Epidermal melanocyte (primary cell): ENCODE measurements around the gene PRPF39.
A peak's percentile ranks its signal among the peaks of the same experiment; 100 is the strongest.
"Not testable (repeated sequence)": the region's sequence is repeated elsewhere in the genome, so short reads cannot be mapped to it uniquely, and the experiment has no call there.

Experiments
- DNase-seq: peaks from one replicate; pipeline ENCODE4 v3.0.0; 2011; ENCODE audit warnings: low spot score; ENCODE audit not compliant: insufficient read length

PRPF39 gene

GRCh38 chr14:45080416-45080968 lies 3.4 kb upstream of the PRPF39 start:
- DNase-seq: not testable (repeated sequence)

- not testable (repeated sequence) for DNase-seq
Measured at GRCh38 chr14:45081096-45081495, 2.8 kb upstream of the PRPF39 start.

DNA sequence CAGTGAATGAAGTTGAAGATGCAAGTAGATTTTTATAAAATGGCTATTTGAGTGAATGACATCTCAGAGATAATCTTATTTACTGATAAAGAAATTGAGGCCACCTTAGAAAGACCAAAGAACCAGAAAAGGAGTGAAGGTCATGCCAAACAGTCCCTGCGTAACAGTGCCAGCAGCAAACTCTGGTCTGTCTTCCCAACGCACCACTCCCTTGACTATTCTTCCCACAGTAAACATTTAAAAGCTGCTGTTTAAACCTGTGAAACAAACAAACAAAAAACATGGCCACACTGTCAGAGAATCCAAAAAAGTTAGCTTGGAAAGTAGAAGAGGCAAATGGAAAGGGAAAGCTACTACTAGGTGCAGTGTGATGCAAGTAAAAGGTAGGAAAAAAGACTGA lies 1.5 kb upstream of the PRPF39 start:
- no peak for DNase-seq

- no peak for DNase-seq
Measured at GRCh38 chr14:45083617-45083975, 320 bp upstream of the PRPF39 start.

DNA sequence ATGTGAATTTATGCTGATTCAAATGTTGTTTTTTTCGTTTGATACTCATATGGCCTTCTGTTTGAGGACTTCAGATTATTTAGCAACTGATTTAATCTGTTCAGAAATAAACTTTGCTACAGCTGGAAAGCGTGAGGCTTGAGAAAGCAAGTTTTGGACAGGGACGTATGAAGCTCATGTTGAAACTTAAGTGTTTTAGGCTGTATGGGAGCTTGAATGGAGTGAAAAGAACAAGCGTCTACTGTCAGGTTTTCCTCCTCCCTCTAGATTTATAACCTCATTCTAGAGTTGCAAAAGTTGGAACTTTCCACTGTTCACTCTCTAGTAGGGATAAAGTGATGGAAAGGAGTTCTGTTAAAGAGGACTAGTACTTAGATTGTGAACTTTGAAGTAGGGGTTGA lies 1.0 kb downstream of the PRPF39 start:
- DNase-seq: no peak

DNA sequence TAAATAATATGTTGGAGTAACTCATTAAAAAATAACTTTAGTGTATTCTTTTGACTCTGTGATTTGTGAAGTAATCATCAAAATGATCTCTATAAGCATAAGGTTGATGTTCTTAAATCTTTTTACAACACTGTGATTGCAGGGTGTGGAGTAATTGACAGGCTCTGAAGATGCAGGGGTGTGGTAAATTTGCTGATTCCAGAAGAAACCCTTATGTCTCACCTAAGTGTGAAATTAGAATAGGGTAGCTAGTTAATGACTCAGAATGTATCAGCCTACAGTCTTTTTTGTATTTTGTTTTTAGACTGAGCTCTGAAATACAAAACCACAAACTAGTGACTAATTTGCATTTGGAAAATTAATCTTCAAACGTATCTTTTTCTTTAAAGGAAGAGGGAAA lies 5.9 kb downstream of the PRPF39 start:
- no peak for DNase-seq

GRCh38 chr14:45091710-45092109 lies 7.8 kb downstream of the PRPF39 start:
- DNase-seq: no peak

DNA sequence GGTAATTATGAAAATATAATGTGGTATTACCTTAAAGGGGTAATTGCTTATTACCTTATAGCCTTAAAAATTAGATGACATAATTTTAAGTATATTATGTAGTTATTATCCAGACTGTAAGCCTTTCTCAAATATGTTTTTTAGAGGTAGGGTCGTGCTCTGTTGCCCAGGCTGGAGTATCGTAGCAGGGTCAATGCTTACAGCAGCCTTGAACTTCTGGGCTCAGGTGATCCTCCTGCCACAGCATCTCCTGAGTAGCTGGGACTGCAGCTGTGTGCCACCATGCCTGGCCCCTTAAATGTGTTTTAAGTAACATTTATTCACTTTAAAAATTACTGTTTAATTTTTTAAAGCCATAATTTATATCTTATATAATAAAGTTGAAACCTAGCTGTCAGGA lies 10.4 kb downstream of the PRPF39 start:
- DNase-seq: no peak

DNA sequence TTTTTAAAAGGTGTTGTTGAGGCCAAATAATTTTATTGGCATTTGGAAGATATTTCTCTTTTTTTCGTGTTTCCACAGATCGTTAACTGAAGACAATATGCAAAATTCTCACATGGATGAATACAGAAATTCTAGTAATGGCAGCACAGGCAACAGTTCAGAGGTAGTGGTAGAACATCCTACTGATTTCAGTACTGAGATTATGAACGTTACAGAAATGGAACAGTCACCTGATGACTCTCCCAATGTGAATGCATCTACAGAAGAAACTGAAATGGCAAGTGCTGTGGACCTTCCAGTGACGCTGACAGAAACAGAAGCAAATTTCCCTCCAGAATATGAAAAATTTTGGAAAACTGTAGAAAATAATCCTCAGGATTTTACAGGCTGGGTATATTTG lies 11.2 kb downstream of the PRPF39 start:
- DNase-seq: no peak

- no peak for DNase-seq
Measured at GRCh38 chr14:45096218-45096617, 12.3 kb downstream of the PRPF39 start.

DNA sequence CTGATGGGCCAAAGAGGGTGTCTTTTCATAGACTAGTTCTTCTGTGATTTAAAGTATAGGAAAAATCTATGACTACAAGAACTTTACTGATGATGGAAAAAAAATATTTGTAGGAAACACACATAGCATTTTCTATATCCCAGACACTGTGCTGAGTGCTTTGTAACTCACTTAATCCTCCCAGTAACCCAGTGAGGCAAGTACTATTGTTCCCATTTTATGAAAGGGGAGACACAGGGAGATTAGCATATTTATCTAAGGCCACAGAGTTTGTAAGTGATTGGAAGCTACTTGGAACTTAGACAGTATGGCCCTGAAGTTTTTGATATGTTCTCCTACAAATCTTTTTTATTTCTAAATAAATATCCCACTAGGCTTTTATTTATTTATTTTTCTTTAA lies 19.9 kb downstream of the PRPF39 start:
- no peak for DNase-seq

DNA sequence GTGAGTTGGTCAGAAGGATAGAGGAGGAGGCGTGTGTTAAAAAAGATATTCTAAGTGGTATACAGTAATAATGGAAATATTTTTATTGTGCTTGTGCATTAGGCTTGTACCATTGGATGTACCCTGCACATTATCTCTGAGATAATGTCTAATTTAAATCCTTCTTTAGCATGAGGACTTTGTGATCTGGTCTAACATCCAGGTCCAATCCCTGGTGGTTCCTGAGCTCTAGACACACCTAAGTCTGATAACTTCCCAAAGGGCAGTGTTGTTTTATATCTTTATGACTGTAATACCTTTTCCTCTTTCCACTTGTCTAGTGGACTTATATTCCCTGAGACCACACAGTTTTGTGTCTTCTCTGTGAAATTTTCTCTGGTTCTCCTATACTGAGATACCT lies 20.6 kb downstream of the PRPF39 start:
- DNase-seq: no peak

DNA sequence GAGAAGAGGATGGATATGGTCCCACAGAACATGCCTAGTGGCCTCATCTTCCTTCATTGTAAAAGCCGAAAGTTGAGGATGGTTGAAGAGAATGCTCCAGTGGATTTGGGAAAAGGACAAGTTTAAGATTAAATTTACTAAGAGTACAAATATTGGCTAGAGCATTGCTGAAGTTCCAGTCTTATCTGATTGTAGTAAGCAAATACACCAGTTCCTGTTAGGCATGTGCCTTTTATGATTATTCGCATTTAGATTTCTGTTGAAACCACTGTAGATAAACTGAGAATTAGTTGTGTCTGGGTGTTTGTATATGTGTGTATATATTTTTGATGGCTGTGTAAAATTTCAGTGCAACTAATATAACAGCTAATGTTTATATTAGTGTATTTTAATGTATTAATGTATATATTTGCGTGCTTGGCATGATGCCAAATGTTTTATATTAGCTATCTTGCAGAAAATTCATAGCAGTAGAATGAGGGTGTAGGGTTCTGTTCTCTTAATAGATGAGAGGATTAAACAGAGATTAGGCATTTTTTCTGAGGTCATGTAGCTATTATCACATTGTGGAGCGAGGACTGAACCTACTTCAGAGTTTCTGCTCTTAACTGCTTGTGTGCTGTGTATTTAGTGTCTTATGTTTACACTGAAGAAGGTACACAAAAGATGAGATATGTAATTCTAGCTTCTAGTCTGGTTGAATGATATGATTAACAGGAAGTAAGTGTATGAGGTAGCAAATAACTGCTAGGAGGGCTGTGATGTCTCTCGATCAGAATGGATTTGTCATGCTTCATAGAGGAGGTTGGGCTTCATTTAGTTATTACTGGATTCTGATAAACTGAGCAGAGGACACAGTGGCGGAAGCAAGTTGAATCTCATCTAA lies 29.2 kb downstream of the PRPF39 start:
- DNase-seq: no peak

DNA sequence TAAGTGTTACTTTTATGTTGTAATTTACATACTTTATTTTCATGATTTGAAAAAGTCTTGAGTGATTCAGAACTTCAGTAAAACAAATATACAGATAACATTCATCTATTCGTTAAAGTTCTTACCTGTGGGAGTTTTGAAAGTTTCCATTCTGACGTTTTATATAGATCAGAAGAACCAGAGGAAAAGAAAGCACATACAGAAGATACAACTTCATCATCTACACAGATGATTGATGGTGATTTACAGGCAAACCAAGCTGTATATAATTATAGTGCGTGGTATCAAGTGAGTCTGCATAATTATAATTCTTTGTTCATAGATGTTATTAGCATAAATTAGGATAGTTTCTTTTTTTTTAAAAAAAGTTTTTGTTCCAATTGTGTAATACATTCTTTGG lies 30.4 kb downstream of the PRPF39 start:
- DNase-seq: no peak

DNA sequence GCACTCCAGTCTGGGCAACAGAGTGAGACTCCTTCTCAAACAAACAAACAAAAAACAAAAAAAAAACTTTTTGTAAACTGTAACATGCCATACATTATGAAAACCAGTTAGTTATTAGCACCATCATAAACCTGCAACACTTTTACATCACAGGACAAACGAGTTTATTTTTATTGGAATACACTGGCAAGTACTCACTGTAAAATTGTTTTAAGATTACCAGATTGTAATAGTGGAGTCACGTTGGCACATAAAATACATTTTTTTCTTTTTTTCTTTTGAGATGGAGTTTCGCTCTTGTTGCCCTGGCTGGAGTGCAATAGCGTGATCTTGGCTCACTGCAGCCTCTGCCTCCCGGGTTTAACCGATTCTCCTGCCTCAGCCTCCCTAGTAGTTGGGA lies 34.7 kb downstream of the PRPF39 start:
- DNase-seq: no peak

GRCh38 chr14:45120096-45120495 lies 36.2 kb downstream of the PRPF39 start:
- no peak for DNase-seq

- DNase-seq: no peak
Measured at GRCh38 chr14:45123271-45123670, 39.4 kb downstream of the PRPF39 start.

- no peak for DNase-seq
Measured at GRCh38 chr14:45125754-45126153, 41.8 kb downstream of the PRPF39 start.

- no peak for DNase-seq
Measured at GRCh38 chr14:45128963-45129629, 45.2 kb downstream of the PRPF39 start.

DNA sequence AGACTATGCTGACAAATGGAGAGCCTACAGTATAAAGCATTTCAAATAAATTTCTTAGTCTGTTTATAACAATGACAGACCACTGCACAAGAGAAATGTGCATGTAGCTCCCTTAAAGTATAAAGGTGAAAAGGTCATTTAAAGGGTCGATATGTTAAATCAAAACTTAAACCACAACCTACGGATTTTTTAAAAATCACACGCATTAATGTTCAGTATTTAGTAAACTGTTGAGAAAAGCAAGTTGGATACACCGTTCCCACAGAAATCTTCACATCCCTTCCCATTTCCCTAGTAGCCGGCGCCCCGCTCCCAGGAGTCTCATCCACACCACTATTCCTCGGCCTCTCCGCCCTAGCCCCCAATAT lies 49.8 kb downstream of the PRPF39 start:
- DNase-seq: no peak

GRCh38 chr14:45134051-45134958 lies 50.4 kb downstream of the PRPF39 start, which contains the start of gene FKBP3:
Gene FKBP3, minus strand, starts transcription at chr14:45134481. Its CDS starts 25 bp downstream, at chr14:45134456.
- DNase-seq: peak; percentile 88

DNA sequence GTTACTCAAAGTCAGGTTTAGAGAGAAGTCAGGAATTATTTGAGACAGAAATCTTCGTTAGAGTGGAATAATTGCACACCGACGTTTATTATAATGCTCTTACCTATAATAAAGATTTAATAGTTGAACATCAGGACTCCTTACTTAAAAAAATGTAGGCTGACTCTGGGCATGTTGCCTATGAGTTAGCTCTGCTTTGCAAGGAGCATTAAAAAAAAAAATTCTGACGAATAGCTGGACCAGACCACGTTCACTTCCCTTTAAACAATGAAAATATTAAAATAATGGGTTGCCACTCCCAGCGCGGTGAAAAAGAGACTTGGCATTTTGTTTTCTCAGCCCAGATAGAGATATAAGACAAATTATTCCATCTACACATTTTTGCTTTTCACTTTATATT lies 51.2 kb downstream of the PRPF39 start:
- no peak for DNase-seq
